Activated T-cell treated with anti-CD3 and anti-CD28 coated beads for 48 hours (primary cell): ENCODE data around the gene CCR5.

Source experiments
- DNase-seq: peaks from one replicate; pipeline ENCODE4 v3.0.0-alpha.2; 2020; ENCODE audit warnings: low read depth

The CCR5 gene

DNA sequence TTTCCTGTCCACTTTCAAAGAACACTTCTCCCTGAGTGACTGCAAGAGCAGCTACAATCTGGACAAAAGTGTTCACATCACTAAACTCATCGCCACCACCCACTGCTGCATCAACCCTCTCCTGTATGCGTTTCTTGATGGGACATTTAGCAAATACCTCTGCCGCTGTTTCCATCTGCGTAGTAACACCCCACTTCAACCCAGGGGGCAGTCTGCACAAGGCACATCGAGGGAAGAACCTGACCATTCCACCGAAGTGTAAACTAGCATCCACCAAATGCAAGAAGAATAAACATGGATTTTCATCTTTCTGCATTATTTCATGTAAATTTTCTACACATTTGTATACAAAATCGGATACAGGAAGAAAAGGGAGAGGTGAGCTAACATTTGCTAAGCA, 38.1 kb downstream of the CCR5 start:
- no peak for DNase-seq

DNA sequence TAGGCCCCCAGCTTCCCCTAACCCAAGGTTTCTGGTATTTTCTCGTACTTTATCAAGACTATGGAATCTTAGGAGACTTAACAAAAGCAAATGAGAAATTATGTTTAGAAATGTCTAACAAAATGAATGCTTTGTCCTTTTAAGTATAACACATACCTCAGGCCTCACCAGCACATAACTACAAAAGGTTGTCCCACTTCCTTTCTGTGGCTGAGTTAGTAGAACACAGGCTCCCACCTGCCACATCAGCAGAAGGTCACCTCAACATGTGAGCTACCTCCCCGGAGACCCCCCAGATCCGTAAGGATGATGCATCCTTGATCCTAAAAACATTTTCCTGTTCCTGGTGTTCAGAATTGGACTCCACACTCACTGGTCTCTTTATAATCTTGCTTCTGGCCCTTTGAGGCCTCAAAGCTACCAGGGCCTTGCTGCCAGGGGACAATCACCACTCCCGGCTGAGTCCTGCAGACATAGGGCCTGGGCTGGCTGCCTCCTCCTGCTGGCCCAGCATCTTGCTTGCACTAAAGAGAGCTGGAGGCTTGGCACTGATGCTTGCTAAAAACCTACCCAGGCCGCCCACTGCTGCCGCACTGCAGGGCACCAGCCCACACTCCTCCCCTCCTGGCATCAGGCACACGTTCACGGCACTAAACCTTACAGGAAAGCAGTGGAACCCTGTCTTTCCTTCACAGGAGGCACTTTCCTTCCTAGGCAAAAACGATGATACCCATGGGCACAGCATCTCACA, 39.2 kb downstream of the CCR5 start:
- no peak for DNase-seq

DNA sequence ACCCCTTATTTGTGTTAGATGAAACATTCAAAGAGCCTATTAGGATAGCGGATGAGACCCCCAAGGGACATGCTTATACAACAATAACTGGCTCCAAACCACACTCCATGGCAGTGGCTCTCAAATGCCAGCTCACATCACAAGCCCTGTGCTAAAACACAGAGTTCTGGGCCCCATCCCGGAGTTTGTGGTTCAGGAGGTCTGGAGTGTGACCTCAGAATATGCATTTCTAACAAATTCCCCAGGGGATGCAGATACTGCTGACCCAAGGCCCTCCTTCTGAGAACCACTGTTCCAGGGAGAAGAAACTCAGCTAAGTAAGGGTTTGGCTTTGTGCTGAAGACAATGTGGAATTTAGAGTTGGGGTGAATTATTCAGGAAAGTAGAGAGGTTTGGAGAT, 39.9 kb downstream of the CCR5 start:
- no peak for DNase-seq

DNA sequence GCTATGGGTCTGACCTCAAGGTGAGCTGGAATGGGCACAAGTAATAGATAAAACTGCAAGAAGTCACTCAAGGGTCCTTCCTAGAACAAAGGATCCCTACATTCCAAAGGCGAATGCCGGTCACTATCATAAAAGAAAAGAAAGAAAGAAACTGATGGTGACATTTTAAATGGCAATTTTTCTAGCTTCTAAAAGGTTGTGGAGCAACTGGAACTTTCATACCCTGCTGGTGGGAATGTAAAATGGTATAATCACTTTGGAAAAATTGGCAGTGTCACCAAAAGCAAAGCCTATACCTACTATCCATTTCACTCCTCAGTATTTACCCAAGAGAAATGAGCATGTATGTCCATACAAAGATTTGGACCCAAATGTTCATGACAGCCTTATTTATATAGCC, 40.5 kb downstream of the CCR5 start:
- no peak for DNase-seq

DNA sequence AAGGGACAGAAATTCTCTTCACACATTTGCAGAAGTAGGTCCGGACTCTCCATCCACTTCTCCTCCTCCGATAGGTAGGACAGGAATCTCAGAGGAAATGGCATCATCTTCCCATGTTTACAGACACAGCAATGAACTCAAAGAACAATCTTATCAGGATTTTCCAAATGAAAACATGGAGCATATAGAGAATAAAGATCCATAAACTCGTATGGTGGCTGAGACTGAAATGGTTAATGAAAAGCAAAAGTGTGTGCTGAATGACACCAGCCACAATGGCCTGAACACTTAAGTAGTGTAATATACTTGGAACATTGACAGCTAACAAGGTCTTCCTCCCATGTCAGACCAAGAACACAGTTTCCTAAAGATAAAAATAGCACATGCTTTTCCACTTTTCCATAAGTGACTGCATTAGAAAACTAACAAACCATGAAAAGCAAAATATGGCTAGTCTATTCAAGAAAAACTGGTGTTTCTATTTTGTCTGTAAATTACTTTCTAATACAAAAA, 42.1 kb downstream of the CCR5 start:
- DNase-seq, result no peak

GRCh38 chr3:46413951-46414350, 43.2 kb downstream of the CCR5 start:
- no peak for DNase-seq

DNA sequence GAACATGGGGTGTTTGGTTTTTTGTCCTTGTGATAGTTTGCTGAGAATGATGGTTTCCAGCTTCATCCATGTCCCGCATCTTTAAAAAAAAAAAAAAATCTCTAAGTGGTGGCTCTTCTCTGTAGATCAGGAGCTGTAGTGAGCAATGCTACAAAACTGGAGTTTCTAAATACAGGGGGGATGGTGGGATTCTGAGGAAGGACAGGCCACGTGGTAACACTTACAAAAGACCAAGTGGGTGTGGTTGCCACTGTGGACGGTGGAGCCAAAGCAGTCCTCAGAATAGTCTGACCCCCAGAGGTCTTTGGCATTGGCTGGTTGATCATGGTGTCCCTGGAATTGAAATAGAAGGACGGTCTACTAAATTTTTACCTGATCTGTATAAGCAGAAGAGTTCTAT, 44.0 kb downstream of the CCR5 start:
- DNase-seq, result no peak

DNA sequence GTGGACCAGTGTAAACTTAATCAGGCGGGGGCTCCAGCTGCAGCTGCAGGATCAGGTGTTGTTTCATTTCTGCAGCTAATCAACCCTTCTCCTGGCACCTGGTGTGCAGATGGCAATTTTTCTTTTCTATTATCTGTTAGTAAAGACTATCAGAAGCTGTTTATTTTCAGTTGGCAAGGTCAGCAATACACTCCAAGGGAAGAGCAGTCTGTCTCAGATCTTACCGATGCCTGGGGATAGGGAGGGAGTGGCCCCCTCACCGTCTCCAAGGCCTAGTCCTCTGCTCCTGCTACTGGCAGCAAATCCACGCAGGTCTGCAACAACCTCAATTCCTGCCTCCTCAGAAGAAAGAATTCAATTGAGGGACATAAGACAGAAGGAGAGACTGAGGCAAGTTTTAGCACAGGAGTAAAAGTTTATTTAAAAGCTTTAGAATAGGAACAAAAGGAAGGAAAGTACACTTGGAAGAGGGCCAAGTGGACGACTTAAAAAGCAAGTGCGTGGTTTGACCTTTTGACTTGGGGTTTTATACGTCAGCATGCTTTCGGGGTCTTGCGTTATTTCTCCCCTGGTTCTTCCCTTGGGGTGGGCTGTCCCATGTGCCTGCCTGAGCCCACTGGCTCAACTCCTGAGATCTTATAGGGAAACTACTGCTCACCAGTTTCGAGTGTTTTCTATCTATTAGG, 45.5 kb downstream of the CCR5 start:
- DNase-seq, result no peak

- no peak for DNase-seq
Observed at GRCh38 chr3:46416811-46417510, 46.2 kb downstream of the CCR5 start.

- DNase-seq, result no peak
Observed at GRCh38 chr3:46417841-46418611, 47.3 kb downstream of the CCR5 start.

GRCh38 chr3:46419816-46420215, 49.1 kb downstream of the CCR5 start:
- DNase-seq, result no peak

DNA sequence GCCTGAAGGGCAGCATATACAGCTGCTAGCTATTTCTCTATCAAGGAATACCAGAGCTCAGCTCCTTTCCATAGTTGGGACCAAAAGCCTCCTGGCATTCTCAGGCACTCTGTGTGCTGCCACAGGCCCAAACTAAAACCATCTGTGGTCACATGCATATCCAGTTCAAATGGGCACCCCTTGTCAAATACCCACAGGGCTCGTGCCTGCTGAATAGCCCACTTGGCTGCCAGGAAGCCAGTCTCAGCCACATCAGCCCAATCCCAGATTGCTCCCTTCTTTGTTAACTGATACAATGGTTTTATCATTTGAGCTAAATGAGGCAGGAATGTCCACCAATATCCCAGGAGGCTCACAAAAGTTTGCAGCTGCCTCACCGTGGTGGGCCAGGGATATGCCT, 50.2 kb downstream of the CCR5 start:
- no peak for DNase-seq

DNA sequence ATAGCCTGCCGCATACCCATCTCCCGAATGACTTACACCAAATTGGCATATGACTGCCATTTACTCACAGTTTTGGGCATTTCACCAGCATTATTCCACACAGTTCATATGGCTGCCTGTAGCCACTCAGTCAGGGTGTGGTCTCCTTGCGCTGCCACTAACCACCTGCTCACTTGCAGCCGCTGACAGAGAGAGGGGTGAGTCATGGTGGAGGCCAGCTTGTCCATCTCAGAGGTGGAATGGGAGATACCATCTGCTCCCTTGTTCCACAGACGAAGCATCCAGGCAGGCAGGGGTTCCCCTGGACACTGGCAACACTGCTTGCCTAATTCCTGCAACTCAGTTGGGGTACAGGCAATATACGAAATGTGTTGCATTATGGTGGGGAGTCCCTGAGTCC, 51.9 kb downstream of the CCR5 start:
- no peak for DNase-seq

DNA sequence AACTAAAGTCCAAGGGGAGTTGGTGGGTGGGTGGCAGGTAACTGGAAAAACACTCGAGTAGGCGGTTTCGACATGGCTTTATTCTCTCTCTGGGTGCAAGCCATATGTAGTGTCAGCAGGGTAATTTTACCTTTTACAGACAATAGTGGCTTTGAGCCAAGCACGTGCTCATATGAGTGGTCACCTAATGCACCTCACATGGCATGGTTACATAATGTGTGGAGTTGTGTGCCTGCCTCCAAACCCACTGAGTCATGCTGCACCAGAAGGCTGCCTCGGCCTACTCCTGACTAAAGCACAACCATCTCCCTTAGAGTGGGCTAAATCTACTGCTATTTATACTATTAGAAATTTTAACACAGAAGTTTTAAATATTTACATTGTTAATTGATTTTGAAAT, 52.8 kb downstream of the CCR5 start:
- no peak for DNase-seq
